Neural progenitor cell (in vitro differentiated cells): Measurements from ENCODE around the gene ITM2B. TPM values are rescaled to one million over a fixed set of nuclear protein-coding genes. Genes with fewer than 3 reads are reported as not detected.

Experiments
- DNase-seq: peaks from one replicate; pipeline ENCODE4 v3.0.0-alpha.2; 2016; ENCODE audit warnings: low spot score
- H2AFZ ChIP-seq: fragments of 200-600 bp; sonication (generic); replicated peaks from 2 replicates; pipeline ENCODE4 v1.6.1; 2016; ENCODE audit warnings: antibody characterized with exemption
- H3F3A ChIP-seq: fragments of 200-600 bp; sonication (generic); 2 replicates; pipeline ENCODE4 v1.6.1; 2016; ENCODE audit warnings: antibody characterized with exemption, low read depth
- H3K27ac ChIP-seq: fragments of 200-600 bp; sonication (generic); 2 replicates; pipeline ENCODE4 v1.5.1; 2016; ENCODE audit warnings: mild to moderate bottlenecking
- H3K27me3 ChIP-seq: fragments of 200-600 bp; sonication (generic); 2 replicates; pipeline ENCODE4 v1.6.1; 2016; ENCODE audit warnings: mild to moderate bottlenecking, moderate library complexity
- H3K36me3 ChIP-seq: fragments of 200-600 bp; sonication (generic); 2 replicates; pipeline ENCODE4 v1.5.1; 2016
- H3K4me1 ChIP-seq: fragments of 200-600 bp; sonication (generic); 2 replicates; pipeline ENCODE4 v1.6.1; 2016; ENCODE audit warnings: mixed run types
- H3K4me2 ChIP-seq: fragments of 200-600 bp; sonication (generic); 2 replicates; pipeline ENCODE4 v1.6.1; 2016
- H3K4me3 ChIP-seq: fragments of 200-600 bp; sonication (generic); 2 replicates; pipeline ENCODE4 v1.5.1; 2016
- H3K79me2 ChIP-seq: fragments of 200-600 bp; sonication (generic); 2 replicates; pipeline ENCODE4 v1.6.1; 2016; ENCODE audit warnings: low read depth
- H3K9ac ChIP-seq: fragments of 200-600 bp; sonication (generic); 2 replicates; pipeline ENCODE4 v1.6.1; 2016
- H3K9me3 ChIP-seq: fragments of 200-600 bp; sonication (generic); 2 replicates; pipeline ENCODE4 v1.5.1; 2016; ENCODE audit warnings: low read depth
- H4K20me1 ChIP-seq: fragments of 200-600 bp; sonication (generic); 2 replicates; pipeline ENCODE4 v1.6.1; 2016; ENCODE audit warnings: low read depth
- H3K27ac Mint-ChIP-seq: 3 replicates; pipeline ENCODE4 v1.8.0; 2021; ENCODE audit warnings: mixed read lengths
- H3K27me3 Mint-ChIP-seq: 2 replicates; pipeline ENCODE4 v1.8.0; 2022; ENCODE audit warnings: low read depth, mild to moderate bottlenecking, inconsistent platforms, moderate library complexity, mixed read lengths; ENCODE audit not compliant: insufficient read depth
- H3K36me3 Mint-ChIP-seq: 3 replicates; pipeline ENCODE4 v1.8.0; 2021; ENCODE audit warnings: mixed read lengths
- H3K4me1 Mint-ChIP-seq: 3 replicates; pipeline ENCODE4 v1.8.0; 2021; ENCODE audit warnings: mixed read lengths
- H3K4me3 Mint-ChIP-seq: 3 replicates; pipeline ENCODE4 v1.8.0; 2021; ENCODE audit warnings: mild to moderate bottlenecking, moderate library complexity, mixed read lengths
- H3K9me3 Mint-ChIP-seq: 3 replicates; pipeline ENCODE4 v1.8.0; 2020; ENCODE audit warnings: mixed read lengths
- CTCF ChIP-seq: fragments of 200-600 bp; sonication (generic); IDR thresholded peaks from 2 replicates; pipeline ENCODE4 v1.5.1; 2017; ENCODE audit warnings: antibody characterized with exemption, mild to moderate bottlenecking
- EZH2 ChIP-seq: fragments of 200-600 bp; sonication (generic); IDR thresholded peaks from 2 replicates; pipeline ENCODE4 v1.6.1; 2017; ENCODE audit warnings: antibody characterized with exemption, mild to moderate bottlenecking, moderate library complexity
- EZH2phosphoT487 ChIP-seq: fragments of 200-600 bp; sonication (generic); IDR thresholded peaks from 2 replicates; pipeline ENCODE4 v1.6.1; 2017; ENCODE audit warnings: antibody characterized with exemption
- total RNA-seq: library from RNA; depleted of rRNA; stranded (reverse); fragments of >200 nt; gene quantifications from 2 replicates; pipeline ENCODE4 v1.2.3, GENCODE V29; 2015; ENCODE audit warnings: low replicate concordance

Gene ITM2B
- total RNA-seq, 1 donor from 2014 or later: 172 TPM

- Mint-ChIP-seq H3K4me1 (no peaks in the 10 kb centered on the region), H3K27me3 (no peaks in the 10 kb centered on the region), H3K4me3 (no peak overlapping the region), H3K36me3 (peaks cover 3% of the 10 kb centered on the region), H3K27ac (no peak overlapping the region), H3K9me3 (no peaks in the 10 kb centered on the region)
- no peak for DNase-seq
- Histone ChIP-seq H3K36me3 (no peaks in the 10 kb centered on the region), H3K79me2 (no peaks in the 10 kb centered on the region), H3K27ac (no peak overlapping the region), H2AFZ (no peak overlapping the region), H4K20me1 (no peaks in the 10 kb centered on the region), H3K9me3 (no peaks in the 10 kb centered on the region), H3K4me2 (no peak overlapping the region), H3F3A (no peaks in the 10 kb centered on the region), H3K4me1 (no peaks in the 10 kb centered on the region), H3K4me3 (no peak overlapping the region), H3K27me3 (no peaks in the 10 kb centered on the region), H3K9ac (no peak overlapping the region)
- TF ChIP-seq EZH2 (no peak), EZH2phosphoT487 (no peak), CTCF (no peak)
Measured at GRCh38 chr13:48273346-48273745, 40.3 kb downstream of the ITM2B start.

GRCh38 chr13:48275507-48275906 lies 42.5 kb downstream of the ITM2B start:
- H3K36me3 Mint-ChIP-seq: peaks cover 3% of the 10 kb centered on the region
- TF ChIP-seq EZH2phosphoT487 (no peak), EZH2 (no peak), CTCF (no peak)
- H3K36me3 ChIP-seq: no peaks in the 10 kb centered on the region

GRCh38 chr13:48278806-48279205 lies 45.8 kb downstream of the ITM2B start:
- Histone ChIP-seq H4K20me1 (no peaks in the 10 kb centered on the region), H3K4me3 (no peak overlapping the region), H3K27me3 (no peaks in the 10 kb centered on the region), H3K4me2 (no peak overlapping the region), H2AFZ (no peak overlapping the region), H3K36me3 (no peaks in the 10 kb centered on the region), H3K4me1 (no peaks in the 10 kb centered on the region), H3F3A (no peaks in the 10 kb centered on the region), H3K79me2 (no peaks in the 10 kb centered on the region), H3K9ac (no peak overlapping the region), H3K27ac (no peak overlapping the region), H3K9me3 (no peaks in the 10 kb centered on the region)
- TF ChIP-seq CTCF (no peak), EZH2phosphoT487 (no peak), EZH2 (no peak)
- Mint-ChIP-seq H3K4me3 (no peak overlapping the region), H3K27ac (no peak overlapping the region), H3K4me1 (no peaks in the 10 kb centered on the region), H3K9me3 (no peaks in the 10 kb centered on the region), H3K36me3 (peaks cover 3% of the 10 kb centered on the region), H3K27me3 (no peaks in the 10 kb centered on the region)
- DNase-seq: no peak

More at GRCh38 chr13:48275507-48275906, 42.5 kb downstream of the ITM2B start:
- no peaks in the 10 kb centered on the region for H3K27me3 ChIP-seq
- H3K27ac ChIP-seq: no peak overlapping the region
- H3K79me2 ChIP-seq: no peaks in the 10 kb centered on the region
- DNase-seq: no peak
- no peak overlapping the region for H3K4me3 ChIP-seq
- no peaks in the 10 kb centered on the region for H3K4me1 ChIP-seq
- no peaks in the 10 kb centered on the region for H3K9me3 ChIP-seq
- no peak overlapping the region for H3K4me2 ChIP-seq
- H3K9ac ChIP-seq: no peak overlapping the region
- no peak overlapping the region for H2AFZ ChIP-seq
- H4K20me1 ChIP-seq: no peaks in the 10 kb centered on the region
- no peaks in the 10 kb centered on the region for H3K9me3 Mint-ChIP-seq
- H3K4me3 Mint-ChIP-seq: no peak overlapping the region
- no peak overlapping the region for H3K27ac Mint-ChIP-seq
- no peaks in the 10 kb centered on the region for H3K27me3 Mint-ChIP-seq
- no peaks in the 10 kb centered on the region for H3K4me1 Mint-ChIP-seq
- no peaks in the 10 kb centered on the region for H3F3A ChIP-seq

- Histone ChIP-seq H3F3A (no peaks in the 10 kb centered on the region), H2AFZ (no peak overlapping the region), H3K27me3 (no peaks in the 10 kb centered on the region), H3K4me1 (no peaks in the 10 kb centered on the region), H3K27ac (no peak overlapping the region), H4K20me1 (no peaks in the 10 kb centered on the region), H3K4me2 (no peak overlapping the region), H3K36me3 (no peaks in the 10 kb centered on the region), H3K4me3 (no peak overlapping the region), H3K9me3 (no peaks in the 10 kb centered on the region), H3K9ac (no peak overlapping the region), H3K79me2 (no peaks in the 10 kb centered on the region)
- Mint-ChIP-seq H3K36me3 (no peaks in the 10 kb centered on the region), H3K27me3 (no peaks in the 10 kb centered on the region), H3K4me1 (no peaks in the 10 kb centered on the region), H3K4me3 (no peak overlapping the region), H3K27ac (no peak overlapping the region), H3K9me3 (no peaks in the 10 kb centered on the region)
- no peak for DNase-seq
- no peak for TF ChIP-seq EZH2phosphoT487
- TF ChIP-seq EZH2: no peak
- TF ChIP-seq CTCF: no peak
Measured at GRCh38 chr13:48281556-48281955, 48.5 kb downstream of the ITM2B start.
